ENCODE results near the gene CORIN. TPM values are rescaled to one million over a fixed set of nuclear protein-coding genes. Genes with fewer than 3 reads are reported as not detected.

CORIN gene
- total and polyA plus RNA-seq, 2 donors (not counting 1 experiment from before 2014, with no cell fraction given), result 0.25 TPM; not detected in 1

GRCh38 chr4:47705326-47705981 is 132.4 kb downstream of the CORIN start:
- Mint-ChIP-seq H3K4me3 (no peak overlapping the region), H3K27ac (no peak overlapping the region), H3K9me3 (ENCODE audit: insufficient read depth) (no peaks in the 10 kb centered on the region), H3K4me1 (no peaks in the 10 kb centered on the region), H3K27me3 (peaks cover 36% of the 10 kb centered on the region)
- H3K36me3 ChIP-seq (replicated peaks in 1 of 2; ENCODE audit: control extremely low read depth in 1 of 2, control insufficient read depth in 1 of 2, extremely low read depth in 1 of 2, insufficient read depth in 2 of 2, low read length in 1 of 2), result no peaks in the 10 kb centered on the region
- POLR2A ChIA-PET, result no interaction called here
- H3K4me3 ChIP-seq (ENCODE audit: control extremely low read depth in 1 of 5, extremely low read depth in 1 of 5, insufficient read depth in 1 of 5, low read depth in 2 of 5, low read length in 4 of 5), result no peak overlapping the region
- no peak overlapping the region for H3K27ac ChIP-seq (ENCODE audit: low read length in 2 of 2)
- no peak overlapping the region for H3K4me2 ChIP-seq (replicated peaks; ENCODE audit: low read depth, low read length, poor library complexity, severe bottlenecking)
- no peak overlapping the region for H3K9ac ChIP-seq (ENCODE audit: low read length)
- 50% methylated on average over 1 of the region's 7 CpGs for WGBS (ENCODE audit: insufficient coverage)
- no peak for DNase-seq
- H3K27me3 ChIP-seq (replicated peaks in 1 of 4; ENCODE audit: control extremely low read depth in 1 of 4, control insufficient read depth in 3 of 4, insufficient read depth in 4 of 4, low read length in 3 of 4), result peaks cover 0 to 3% (median 0%) of the 10 kb centered on the region in 4 experiments
- H4K20me1 ChIP-seq (ENCODE audit: control insufficient read depth, insufficient read depth, low read length, poor library complexity, severe bottlenecking), result no peaks in the 10 kb centered on the region
- CTCF ChIA-PET, result interaction anchor here (0.6 to 1.0 kb wide), 3 partner anchors 134 to 228 kb away, joined by 3 to 6 read pairs (median 3); no protein-coding TSS in a partner anchor
- no peaks in the 10 kb centered on the region for H3K4me1 ChIP-seq (ENCODE audit: control insufficient read depth in 2 of 2, insufficient read depth in 2 of 2, low read length in 2 of 2)
- H3K79me2 ChIP-seq (ENCODE audit: control insufficient read depth, insufficient read depth, low read length), result no peaks in the 10 kb centered on the region
- ATAC-seq (ENCODE audit: low read depth), result no peak
- TF ChIP-seq CTCF (IDR thresholded peaks at IDR 0.05) (no peak), EZH2 (IDR thresholded peaks at IDR 0.05; ENCODE audit: borderline replicate concordance, insufficient read depth, low read depth, low read length, poor library complexity, severe bottlenecking) (no peak)
- no peak overlapping the region for H2AFZ ChIP-seq (ENCODE audit: insufficient read depth, low read depth, low read length, poor library complexity, severe bottlenecking)
- no peaks in the 10 kb centered on the region for H3K9me3 ChIP-seq (ENCODE audit: control extremely low read depth in 1 of 3, control insufficient read depth in 2 of 3, insufficient read depth in 1 of 3, low read length in 2 of 3)
- intact Hi-C loops (cut with micrococcal nuclease), result no loop called here

GRCh38 chr4:47704693-47705325 is 133.1 kb downstream of the CORIN start:
- Mint-ChIP-seq H3K27ac (no peak overlapping the region), H3K4me3 (no peak overlapping the region), H3K4me1 (no peaks in the 10 kb centered on the region), H3K27me3 (peaks cover 39% of the 10 kb centered on the region), H3K9me3 (ENCODE audit: insufficient read depth) (no peaks in the 10 kb centered on the region)
- no peak for DNase-seq
- intact Hi-C loops (cut with micrococcal nuclease), result no loop called here
- Histone ChIP-seq H3K27me3 (replicated peaks in 1 of 4; ENCODE audit: control extremely low read depth in 1 of 4, control insufficient read depth in 3 of 4, insufficient read depth in 4 of 4, low read length in 3 of 4) (peaks cover 0 to 6% (median 0%) of the 10 kb centered on the region in 4 experiments), H3K27ac (ENCODE audit: low read length in 2 of 2) (no peak overlapping the region), H3K9me3 (ENCODE audit: control extremely low read depth in 1 of 3, control insufficient read depth in 2 of 3, insufficient read depth in 1 of 3, low read length in 2 of 3) (no peaks in the 10 kb centered on the region), H2AFZ (ENCODE audit: insufficient read depth, low read depth, low read length, poor library complexity, severe bottlenecking) (no peak overlapping the region), H3K36me3 (replicated peaks in 1 of 2; ENCODE audit: control extremely low read depth in 1 of 2, control insufficient read depth in 1 of 2, extremely low read depth in 1 of 2, insufficient read depth in 2 of 2, low read length in 1 of 2) (no peaks in the 10 kb centered on the region), H3K9ac (ENCODE audit: low read length) (no peak overlapping the region), H3K79me2 (ENCODE audit: control insufficient read depth, insufficient read depth, low read length) (no peaks in the 10 kb centered on the region), H3K4me1 (ENCODE audit: control insufficient read depth in 2 of 2, insufficient read depth in 2 of 2, low read length in 2 of 2) (no peaks in the 10 kb centered on the region), H3K4me3 (ENCODE audit: control extremely low read depth in 1 of 5, extremely low read depth in 1 of 5, insufficient read depth in 1 of 5, low read depth in 2 of 5, low read length in 4 of 5) (no peak overlapping the region), H4K20me1 (ENCODE audit: control insufficient read depth, insufficient read depth, low read length, poor library complexity, severe bottlenecking) (no peaks in the 10 kb centered on the region), H3K4me2 (replicated peaks; ENCODE audit: low read depth, low read length, poor library complexity, severe bottlenecking) (no peak overlapping the region)
- no peak for ATAC-seq (ENCODE audit: low read depth)
- ChIA-PET POLR2A (no interaction called here), CTCF (interaction anchor here (0.6 to 1.0 kb wide), 2 partner anchors 135 to 229 kb away, joined by 3 to 6 read pairs; no protein-coding TSS in a partner anchor)
- TF ChIP-seq EZH2 (IDR thresholded peaks at IDR 0.05; ENCODE audit: borderline replicate concordance, insufficient read depth, low read depth, low read length, poor library complexity, severe bottlenecking) (no peak), CTCF (IDR thresholded peaks at IDR 0.05) (no peak)
- WGBS (ENCODE audit: insufficient coverage), result 39% methylated on average over 8 of the region's 11 CpGs

Data from B cell (primary cell).